ENCODE results near the gene FCMR.
"Not testable (repeated sequence)": the region's sequence is repeated elsewhere in the genome, so short reads cannot be mapped to it uniquely, and the experiment has no call there.

The FCMR gene

GRCh38 chr1:206882555-206882954 lies 39.2 kb downstream of the FCMR start:
- no peak overlapping the region for H3K4me3 ChIP-seq (ENCODE audit: low read depth, low read length)

- no peak overlapping the region for H3K4me3 ChIP-seq (ENCODE audit: low read depth, low read length)
Measured at GRCh38 chr1:206880314-206880713, 41.4 kb downstream of the FCMR start.

GRCh38 chr1:206878456-206878855 lies 43.3 kb downstream of the FCMR start:
- no peak overlapping the region for H3K4me3 ChIP-seq (ENCODE audit: low read depth, low read length)

GRCh38 chr1:206875752-206876377 lies 45.9 kb downstream of the FCMR start:
- H3K4me3 ChIP-seq (ENCODE audit: low read depth, low read length): no peak overlapping the region

- no peak overlapping the region for H3K4me3 ChIP-seq (ENCODE audit: low read depth, low read length)
Measured at GRCh38 chr1:206873603-206874188, 48.0 kb downstream of the FCMR start.

GRCh38 chr1:206872139-206872538 lies 49.6 kb downstream of the FCMR start:
- no peak overlapping the region for H3K4me3 ChIP-seq (ENCODE audit: low read depth, low read length)

DNA sequence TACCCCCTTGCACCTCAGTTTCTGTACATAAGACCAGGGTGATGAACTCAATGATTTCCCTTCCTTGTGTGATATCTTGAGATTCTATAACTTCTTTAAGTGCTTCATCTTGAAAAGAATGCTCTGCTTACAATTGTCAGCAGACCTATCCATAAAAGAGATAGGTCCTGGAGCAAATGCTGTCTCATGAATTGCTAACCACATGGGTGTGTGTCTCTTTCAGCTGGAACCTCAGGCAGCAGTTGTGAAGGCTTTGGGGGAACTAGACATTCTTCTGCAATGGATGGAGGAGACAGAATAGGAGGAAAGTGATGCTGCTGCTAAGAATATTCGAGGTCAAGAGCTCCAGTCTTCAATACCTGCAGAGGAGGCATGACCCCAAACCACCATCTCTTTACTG lies 53.5 kb downstream of the FCMR start:
- H3K4me3 ChIP-seq (ENCODE audit: low read depth, low read length): no peak overlapping the region

GRCh38 chr1:206867716-206868115 lies 54.0 kb downstream of the FCMR start:
- H3K4me3 ChIP-seq (ENCODE audit: low read depth, low read length): no peak overlapping the region

DNA sequence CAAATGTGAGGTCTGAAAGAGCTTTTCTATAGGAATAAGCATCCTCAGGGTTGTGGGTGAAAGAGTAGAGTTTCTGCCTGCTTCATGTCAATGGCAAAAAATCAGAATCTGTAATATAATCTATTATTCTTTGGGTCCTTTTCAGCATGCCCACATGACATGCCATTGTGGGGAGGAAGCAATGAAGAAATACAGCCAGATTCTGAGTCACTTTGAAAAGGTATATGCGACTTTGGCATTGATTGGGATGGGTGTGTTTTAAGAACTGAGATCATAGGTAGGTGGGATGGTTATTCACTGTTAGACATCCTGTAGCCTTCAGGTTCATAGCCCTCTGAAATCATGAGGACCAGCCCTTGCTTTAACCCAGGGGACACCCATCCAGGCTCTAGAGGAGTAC lies 54.5 kb downstream of the FCMR start:
- no peak overlapping the region for H3K4me3 ChIP-seq (ENCODE audit: low read depth, low read length)

GRCh38 chr1:206866062-206866461 lies 55.7 kb downstream of the FCMR start:
- no peak overlapping the region for H3K4me3 ChIP-seq (ENCODE audit: low read depth, low read length)

DNA sequence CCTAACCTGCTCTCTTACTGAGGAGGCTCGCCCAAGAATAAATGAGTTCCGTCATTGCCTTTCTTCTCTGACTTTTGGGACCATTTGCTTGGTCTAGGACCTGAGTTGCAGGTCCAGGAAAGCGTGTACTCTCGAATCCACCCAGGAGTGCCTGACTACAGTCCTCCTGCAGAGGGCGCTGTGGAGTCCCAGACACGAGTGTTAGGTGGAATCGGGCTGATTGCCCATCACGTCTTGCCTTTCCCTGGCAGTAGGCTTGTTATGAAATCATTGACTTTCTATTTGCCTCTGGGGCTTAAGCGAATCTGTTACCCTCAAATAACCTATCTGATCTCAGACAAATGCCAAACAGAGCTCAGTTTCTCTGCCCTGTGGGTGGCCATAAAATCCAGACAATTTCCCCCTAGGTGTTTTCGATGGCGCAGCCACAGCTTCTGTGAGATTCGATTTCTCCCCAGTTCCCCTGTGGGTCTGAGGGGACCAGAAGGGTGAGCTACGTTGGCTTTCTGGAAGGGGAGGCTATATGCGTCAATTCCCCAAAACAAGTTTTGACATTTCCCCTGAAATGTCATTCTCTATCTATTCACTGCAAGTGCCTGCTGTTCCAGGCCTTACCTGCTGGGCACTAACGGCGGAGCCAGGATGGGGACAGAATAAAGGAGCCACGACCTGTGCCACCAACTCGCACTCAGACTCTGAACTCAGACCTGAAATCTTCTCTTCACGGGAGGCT lies 56.6 kb downstream of the FCMR start, which contains the start of gene IL20:
Gene IL20 (plus strand): TSS at position 685 of the 733 bp plus-strand sequence. CDS start 230 bp downstream, outside the sequence.
- H3K4me3 ChIP-seq (ENCODE audit: low read depth, low read length): no peak within 1 kb of the TSS

GRCh38 chr1:206863266-206863665 lies 58.5 kb downstream of the FCMR start:
- no peak overlapping the region for H3K4me3 ChIP-seq (ENCODE audit: low read depth, low read length)

DNA sequence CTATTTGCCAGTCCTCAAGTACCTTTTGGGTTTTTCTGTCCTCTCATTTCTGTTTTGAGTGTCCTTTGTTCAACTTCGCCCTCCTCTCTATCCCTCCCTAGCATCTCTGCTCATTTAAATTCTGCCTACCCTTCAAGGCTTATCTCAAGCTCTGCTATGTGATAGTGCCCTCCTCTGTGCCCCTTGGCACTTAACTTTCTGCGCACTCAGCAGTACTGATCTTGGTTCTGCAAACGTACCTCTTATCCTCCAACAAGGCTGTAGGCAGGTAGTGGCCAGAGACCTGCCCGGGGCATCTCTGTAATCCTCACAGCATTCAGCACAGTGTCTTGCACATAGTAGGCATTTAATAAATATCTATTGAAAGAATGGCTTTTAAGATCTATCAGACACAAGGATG lies 61.6 kb downstream of the FCMR start:
- no peak overlapping the region for H3K4me3 ChIP-seq (ENCODE audit: low read depth, low read length)

GRCh38 chr1:206859082-206859521 lies 62.6 kb downstream of the FCMR start:
- H3K4me3 ChIP-seq (ENCODE audit: low read depth, low read length): no peak overlapping the region

DNA sequence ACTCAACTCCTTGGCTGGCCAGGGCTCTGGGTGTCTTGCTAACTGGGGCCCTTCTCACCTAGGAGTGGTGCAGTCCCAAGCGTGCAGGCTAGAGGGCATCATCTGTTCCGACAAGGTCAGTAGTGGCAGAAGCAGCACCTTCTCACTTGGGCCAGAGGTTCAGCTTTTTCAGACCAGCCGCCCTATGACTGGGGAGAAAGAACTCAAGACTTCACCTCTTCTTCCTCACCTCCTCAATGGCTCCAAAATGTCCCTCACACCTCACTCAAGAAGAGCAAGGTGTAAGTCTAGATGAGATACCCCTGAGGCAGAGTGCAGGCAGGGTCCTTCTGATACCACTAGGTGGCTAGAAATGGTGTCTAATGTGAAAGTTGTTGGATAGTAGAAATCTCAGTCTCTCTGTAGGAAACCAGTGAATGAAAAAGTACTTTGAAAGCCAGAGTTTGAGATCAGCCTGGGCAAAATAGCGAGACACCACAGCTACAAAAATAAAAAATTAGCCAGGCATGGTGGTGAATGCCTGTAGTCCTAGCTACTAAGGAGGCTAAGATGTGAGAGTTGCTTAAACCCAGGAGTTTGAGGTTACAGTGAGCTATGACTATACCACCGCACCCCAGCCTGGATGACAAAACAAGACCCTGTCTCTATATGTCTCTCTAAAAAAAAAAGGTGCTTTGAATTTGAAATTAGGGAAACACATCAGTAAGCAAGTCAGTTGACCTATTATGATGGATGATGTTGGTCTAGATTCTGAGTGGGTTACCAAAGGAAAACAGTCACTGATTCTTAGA lies 64.9 kb downstream of the FCMR start:
- H3K4me3 ChIP-seq (ENCODE audit: low read depth, low read length): no peak overlapping the region

GRCh38 chr1:206855859-206856258 lies 65.9 kb downstream of the FCMR start:
- no peak overlapping the region for H3K4me3 ChIP-seq (ENCODE audit: low read depth, low read length)

GRCh38 chr1:206854401-206855129 lies 67.2 kb downstream of the FCMR start:
- no peak overlapping the region for H3K4me3 ChIP-seq (ENCODE audit: low read depth, low read length)

- H3K4me3 ChIP-seq (ENCODE audit: low read depth, low read length): not testable (repeated sequence)
Measured at GRCh38 chr1:206853696-206854095, 68.0 kb downstream of the FCMR start.

All from iPS-11a (cell line).